Lung (tissue), 12 donors: ENCODE results near the gene GNPDA1. TPM values are rescaled to one million over a fixed set of nuclear protein-coding genes. Genes with fewer than 3 reads are reported as not detected.

Experiments used
- ATAC-seq: fragments of 200-7000 bp; cut with Tn5 transposase; one replicate; pipeline ENCODE4 v1.9.1; 2020; ENCODE audit warnings: moderate number of reproducible peaks; ENCODE audit not compliant: insufficient read depth, low FRiP score
- DNase-seq, 3 donors: peaks; one replicate each; pipeline ENCODE4 v3.0.0-alpha.2; 2013 to 2017
- H3K27ac ChIP-seq, 2 donors: one replicate each; pipeline ENCODE4 v1.5.1; 2013; ENCODE audit warnings: mild to moderate bottlenecking in 2 of 2, moderate library complexity in 2 of 2, control low read depth in 1 of 2, inconsistent platforms in 1 of 2, low read depth in 1 of 2, low read length in 1 of 2
- H3K27me3 ChIP-seq, 3 donors: one replicate each; pipeline ENCODE4 v1.5.1; 2013; ENCODE audit warnings: low read length in 2 of 3; ENCODE audit not compliant: control insufficient read depth in 3 of 3, insufficient read depth in 3 of 3
- H3K36me3 ChIP-seq, 4 donors: one replicate each; pipeline ENCODE4 v1.5.1; 2013; ENCODE audit warnings: low read length in 4 of 4, mild to moderate bottlenecking in 1 of 4, moderate library complexity in 1 of 4; ENCODE audit not compliant: control insufficient read depth in 4 of 4, insufficient read depth in 4 of 4
- H3K4me1 ChIP-seq, 5 donors: one replicate each; pipeline ENCODE4 v1.5.1; 2013; ENCODE audit warnings: low read length in 5 of 5, mild to moderate bottlenecking in 2 of 5, moderate library complexity in 1 of 5; ENCODE audit not compliant: control insufficient read depth in 5 of 5, insufficient read depth in 5 of 5
- H3K4me3 ChIP-seq: one replicate; pipeline ENCODE4 v1.5.1; 2013; ENCODE audit warnings: mild to moderate bottlenecking, control low read depth, moderate library complexity
- H3K9ac ChIP-seq, 2 donors: one replicate each; pipeline ENCODE4 v1.5.1; 2013; ENCODE audit warnings: low read length in 2 of 2, control low read depth in 1 of 2; ENCODE audit not compliant: insufficient read depth in 1 of 2
- H3K9me3 ChIP-seq, 4 donors: one replicate each; pipeline ENCODE4 v1.5.1; 2013; ENCODE audit warnings: low read length in 3 of 4, mild to moderate bottlenecking in 1 of 4, moderate library complexity in 1 of 4; ENCODE audit not compliant: control insufficient read depth in 4 of 4, insufficient read depth in 3 of 4
- WGBS, 2 donors: extraction: QIAGEN DNeasy Blood & Tissue Kit; methylation state at CpG; one replicate each; pipeline ENCODE4 v1.1.7; 2013; 5-methylcytosine and 5-hydroxymethylcytosine counted together
- polyA plus RNA-seq, 2 donors: library from polyadenylated mRNA; stranded (reverse); fragments of 200-250 nt; gene quantifications; one replicate each; pipeline ENCODE4 v1.2.1, GENCODE V29; 2013
- total RNA-seq, 2 donors: library from RNA; depleted of rRNA in 1 of 2; stranded (reverse); fragments of >200 nt in 1 of 2; gene quantifications; one replicate each; pipeline ENCODE4 v1.2.1, GENCODE V29; 2014 to 2021
- TF ChIP-seq, protein P1 (sequence below): IDR thresholded peaks from 2 replicates; pipeline ENCODE4 v1.5.1; 2012; ENCODE audit warnings: mild to moderate bottlenecking; ENCODE audit errors: control extremely low read depth, extremely low read depth
- donor health status: control.
- donor health status: control.
- donor health status: Bipolar disorder and iron deficiency.
- donor health status: healthy.
- donor health status: DM: yes; HTN: yes; CAD: no.

Gene GNPDA1
- total and polyA plus RNA-seq, 4 donors = 23.3 to 51.4 (median 31.3) TPM

GRCh38 chr5:142011572-142012185 lies 1.1 kb downstream of the GNPDA1 start:
- H3K27me3 ChIP-seq = no peaks in the 10 kb centered on the region
- no peak overlapping the region for H3K9ac ChIP-seq
- no peak for DNase-seq
- ATAC-seq = no peak
- no peaks in the 10 kb centered on the region for H3K9me3 ChIP-seq
- WGBS, 2 donors = 95 to 96% methylated on average over 9 of the region's 9 CpGs
- no peak overlapping the region for H3K4me3 ChIP-seq
- H3K36me3 ChIP-seq = peaks cover 0 to 4% (median under 1%) of the 10 kb centered on the region in 4 donors
- H3K27ac ChIP-seq = peak overlapping the region in 1 of 2 donors; percentile 27
- TF ChIP-seq, protein P1, sequence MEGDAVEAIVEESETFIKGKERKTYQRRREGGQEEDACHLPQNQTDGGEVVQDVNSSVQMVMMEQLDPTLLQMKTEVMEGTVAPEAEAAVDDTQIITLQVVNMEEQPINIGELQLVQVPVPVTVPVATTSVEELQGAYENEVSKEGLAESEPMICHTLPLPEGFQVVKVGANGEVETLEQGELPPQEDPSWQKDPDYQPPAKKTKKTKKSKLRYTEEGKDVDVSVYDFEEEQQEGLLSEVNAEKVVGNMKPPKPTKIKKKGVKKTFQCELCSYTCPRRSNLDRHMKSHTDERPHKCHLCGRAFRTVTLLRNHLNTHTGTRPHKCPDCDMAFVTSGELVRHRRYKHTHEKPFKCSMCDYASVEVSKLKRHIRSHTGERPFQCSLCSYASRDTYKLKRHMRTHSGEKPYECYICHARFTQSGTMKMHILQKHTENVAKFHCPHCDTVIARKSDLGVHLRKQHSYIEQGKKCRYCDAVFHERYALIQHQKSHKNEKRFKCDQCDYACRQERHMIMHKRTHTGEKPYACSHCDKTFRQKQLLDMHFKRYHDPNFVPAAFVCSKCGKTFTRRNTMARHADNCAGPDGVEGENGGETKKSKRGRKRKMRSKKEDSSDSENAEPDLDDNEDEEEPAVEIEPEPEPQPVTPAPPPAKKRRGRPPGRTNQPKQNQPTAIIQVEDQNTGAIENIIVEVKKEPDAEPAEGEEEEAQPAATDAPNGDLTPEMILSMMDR = no peak
- H3K4me1 ChIP-seq = peaks cover 0 to 10% (median 5%) of the 10 kb centered on the region in 5 donors

DNA sequence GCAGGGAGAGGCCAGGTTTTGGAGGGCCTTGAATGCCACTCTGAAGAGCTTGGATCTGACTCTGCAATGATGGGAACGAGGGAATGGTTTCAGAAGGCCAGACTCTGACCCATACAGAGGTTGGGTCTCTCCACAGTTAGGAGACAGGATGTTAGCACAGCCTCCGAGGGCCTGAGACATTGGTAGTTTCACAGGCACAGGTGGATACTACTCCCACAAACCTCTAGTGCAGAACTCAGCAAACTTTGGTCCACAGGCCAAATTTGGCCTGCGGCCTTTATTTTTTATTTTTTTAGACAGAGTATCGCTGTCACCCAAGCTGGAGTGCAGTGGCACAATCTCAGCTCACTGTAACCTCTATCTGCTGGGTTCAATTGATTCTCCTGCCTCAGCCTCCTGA lies 2.9 kb downstream of the GNPDA1 start:
- H3K4me1 ChIP-seq = peaks cover 0 to 10% (median 5%) of the 10 kb centered on the region in 5 donors
- ATAC-seq (no peak), DNase-seq (no peak)
- H3K4me3 ChIP-seq = no peak overlapping the region
- H3K27ac ChIP-seq = no peak overlapping the region
- peaks cover 4 to 15% (median 5%) of the 10 kb centered on the region in 4 donors for H3K36me3 ChIP-seq
- WGBS, 2 donors = 90 to 94% methylated on average over 4 of the region's 4 CpGs
- H3K9ac ChIP-seq = no peak overlapping the region
- TF ChIP-seq, protein P1 = no peak
- no peaks in the 10 kb centered on the region for H3K27me3 ChIP-seq
- no peaks in the 10 kb centered on the region for H3K9me3 ChIP-seq

DNA sequence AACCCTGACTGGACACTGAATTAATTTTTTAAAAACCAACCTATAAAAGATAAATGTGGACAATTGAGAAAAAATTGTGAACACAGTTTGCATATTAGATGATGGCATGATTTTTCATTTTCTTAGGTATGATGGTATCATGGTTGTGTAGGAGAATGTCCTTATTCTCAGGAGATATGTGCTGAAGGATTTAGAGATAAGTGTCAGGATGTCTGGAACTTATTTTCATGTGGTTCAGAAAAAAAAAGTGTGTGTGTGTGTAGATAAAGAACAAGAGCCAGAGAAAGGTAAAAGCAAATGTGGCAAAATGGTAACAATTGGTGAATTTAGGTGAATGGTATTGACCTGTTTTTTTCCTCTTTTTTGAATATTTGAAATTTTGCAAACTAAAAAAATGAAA lies 4.0 kb downstream of the GNPDA1 start:
- no peak overlapping the region for H3K9ac ChIP-seq
- TF ChIP-seq, protein P1 = no peak
- no peak for DNase-seq

GRCh38 chr5:142007237-142007544 lies 5.6 kb downstream of the GNPDA1 start:
- Histone ChIP-seq H3K4me1 (peaks cover 0 to 5% (median 0%) of the 10 kb centered on the region in 5 donors), H3K27ac (no peak overlapping the region), H3K36me3 (peaks cover 13 to 29% (median 16%) of the 10 kb centered on the region in 4 donors), H3K9ac (no peak overlapping the region), H3K4me3 (no peak overlapping the region), H3K9me3 (no peaks in the 10 kb centered on the region), H3K27me3 (no peaks in the 10 kb centered on the region)
- TF ChIP-seq, protein P1 = no peak
- 91 to 100% methylated on average over 1 of the region's 1 CpG for WGBS, 2 donors
- ATAC-seq (no peak), DNase-seq (no peak)

More for the DNA sequence above, 4.0 kb downstream of the GNPDA1 start:
- no peaks in the 10 kb centered on the region for H3K9me3 ChIP-seq
- H3K27me3 ChIP-seq = no peaks in the 10 kb centered on the region
- no peak overlapping the region for H3K27ac ChIP-seq
- H3K4me3 ChIP-seq = no peak overlapping the region
- H3K4me1 ChIP-seq = peaks cover 0 to 10% (median 5%) of the 10 kb centered on the region in 5 donors
- H3K36me3 ChIP-seq = peaks cover 4 to 21% (median 9%) of the 10 kb centered on the region in 4 donors
- ATAC-seq = no peak
